NCI-H526 treated with DMSO at 0.1 percent for 48 hours (cell line): ENCODE data around the gene GSK3B.

Source experiments
- DNase-seq: peaks from one replicate; lab custom pipeline; 2025; lab: John Stamatoyannopoulos, UW

GSK3B gene

DNA sequence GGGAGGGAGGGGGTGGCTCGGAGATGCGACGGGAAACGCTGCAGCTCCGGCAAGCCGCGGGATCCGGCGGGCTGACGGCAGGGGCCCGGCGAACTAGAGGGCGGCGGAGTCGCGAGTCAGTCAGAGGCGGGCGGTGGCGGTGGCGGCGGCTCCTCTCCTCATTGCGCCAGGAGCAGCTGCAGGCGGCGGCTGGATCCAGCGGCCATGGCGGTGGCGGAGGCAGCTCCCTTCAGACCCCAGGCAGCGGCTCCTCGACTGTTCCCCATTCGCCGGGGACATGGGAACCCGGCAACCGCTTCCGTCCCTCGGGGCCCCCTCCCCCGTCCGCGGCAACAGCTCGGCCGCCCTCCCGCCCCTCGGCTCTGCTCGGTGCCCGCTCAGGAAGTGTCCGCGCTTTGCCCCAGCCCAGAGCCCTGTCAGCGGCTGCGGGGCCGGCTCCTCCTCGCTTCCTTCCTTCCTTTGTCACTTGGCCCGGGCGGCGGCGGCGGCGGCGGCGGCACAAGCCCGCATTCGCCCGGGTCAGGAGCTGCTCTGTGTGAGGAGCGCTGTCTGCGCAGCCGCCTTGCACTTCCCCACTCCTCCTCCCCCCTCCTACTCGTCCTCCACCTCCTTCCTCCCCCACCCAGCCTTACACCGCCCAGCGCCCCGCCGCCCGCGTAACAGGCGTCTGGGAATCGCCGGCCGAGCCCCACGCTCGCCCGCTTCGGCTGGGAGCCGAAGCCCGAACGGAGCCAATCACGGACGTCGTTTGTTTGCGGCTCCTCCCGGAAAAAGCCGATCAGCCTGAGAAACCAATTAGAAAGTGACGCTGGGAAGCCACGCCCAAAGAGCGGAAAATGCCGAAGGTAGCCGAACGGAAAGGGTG, at the start of gene GSK3B:
TSS of gene GSK3B (minus strand) at position 537 of the 865 bp plus-strand sequence. CDS start 1,013 bp downstream, outside the sequence.
- DNase-seq, result peak; percentile 66

DNA sequence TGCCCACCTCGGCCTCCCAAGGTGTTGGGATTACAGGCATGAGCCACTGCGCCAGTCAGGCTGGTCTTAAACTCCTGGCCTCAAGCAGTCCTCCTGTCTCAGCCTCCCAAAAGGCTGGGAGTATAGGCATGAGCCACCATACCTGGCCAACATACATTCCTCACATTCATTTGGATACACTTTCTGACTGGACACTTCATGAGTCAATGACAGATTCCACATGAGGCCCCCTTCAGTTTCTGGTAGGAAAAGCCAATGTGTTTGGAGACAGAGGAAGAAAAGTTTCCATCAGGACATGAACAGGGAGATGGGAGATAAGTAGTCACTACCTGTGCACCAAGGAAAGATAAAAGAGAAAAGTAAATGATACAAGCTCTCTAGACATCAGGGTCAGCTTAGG, 49.4 kb upstream of the GSK3B start:
- DNase-seq, result no peak

DNA sequence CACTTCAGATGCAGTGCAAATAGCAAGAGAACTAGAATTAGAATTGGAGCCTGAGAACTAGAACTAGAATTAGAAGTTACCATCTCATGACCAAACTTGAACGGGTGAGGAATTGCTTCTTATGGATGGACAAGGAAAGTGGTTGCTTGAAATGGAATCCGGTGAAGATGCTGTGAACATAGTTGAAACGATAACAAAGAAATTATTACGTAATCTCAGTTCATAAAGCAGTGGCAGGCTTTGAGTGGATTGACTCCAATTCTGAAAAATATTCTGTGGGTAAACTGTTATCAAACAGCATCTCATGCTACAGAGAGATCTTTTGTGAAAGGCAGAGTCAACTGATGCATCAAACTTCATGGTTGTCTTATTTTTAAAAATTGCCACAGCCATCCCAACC, 48.0 kb upstream of the GSK3B start:
- no peak for DNase-seq

DNA sequence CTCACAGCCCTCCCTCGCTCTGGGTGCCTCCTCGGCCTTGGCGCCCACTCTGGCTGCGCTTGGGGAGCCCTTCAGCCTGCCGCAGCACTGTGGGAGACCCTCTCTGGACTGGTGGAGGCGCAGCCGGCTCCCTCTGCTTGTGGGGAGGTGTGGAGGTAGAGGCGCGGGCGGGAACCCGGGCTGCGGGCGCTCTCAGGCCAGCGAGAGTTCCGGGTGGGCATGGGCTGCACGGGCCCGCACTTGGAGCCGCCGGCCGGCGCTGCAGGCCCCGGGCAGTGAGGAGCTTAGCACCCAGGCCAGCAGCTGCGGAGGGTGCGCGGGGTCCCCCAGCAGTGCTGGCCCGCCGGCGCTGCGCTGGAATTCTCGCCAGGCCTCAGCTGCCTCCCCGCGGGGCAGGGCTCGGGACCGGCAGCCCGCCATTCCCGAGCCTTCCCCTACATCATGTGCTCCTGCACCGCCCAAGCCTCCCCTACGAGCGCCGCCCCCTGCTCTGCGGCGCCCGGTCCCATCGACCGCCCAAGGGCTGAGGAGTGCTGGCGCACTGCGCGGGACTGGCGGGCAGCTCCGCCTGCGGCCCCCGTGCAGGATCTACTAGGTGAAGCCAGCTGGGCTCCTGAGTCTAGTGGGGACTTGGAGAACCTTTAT, 46.0 kb upstream of the GSK3B start:
- no peak for DNase-seq

DNA sequence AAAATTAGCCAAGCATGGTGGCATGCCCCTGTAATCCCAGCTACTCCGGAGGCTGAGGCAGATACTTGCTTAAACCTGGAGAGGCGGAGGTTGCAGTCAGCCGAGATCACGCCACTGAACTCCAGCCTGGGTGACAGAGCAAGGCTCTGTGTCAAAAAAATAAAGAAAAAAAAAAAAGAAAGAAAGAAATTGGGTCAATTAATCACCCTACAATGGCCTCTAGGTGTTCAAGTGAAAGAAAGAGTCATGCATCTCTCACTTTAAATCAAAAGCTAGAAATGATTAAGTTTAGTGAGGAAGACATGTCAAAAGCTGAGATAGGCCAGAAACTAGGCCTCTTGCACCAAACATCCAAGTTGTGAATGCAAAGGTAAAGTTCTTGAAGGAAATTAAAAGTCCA, 44.9 kb upstream of the GSK3B start:
- DNase-seq, result no peak

DNA sequence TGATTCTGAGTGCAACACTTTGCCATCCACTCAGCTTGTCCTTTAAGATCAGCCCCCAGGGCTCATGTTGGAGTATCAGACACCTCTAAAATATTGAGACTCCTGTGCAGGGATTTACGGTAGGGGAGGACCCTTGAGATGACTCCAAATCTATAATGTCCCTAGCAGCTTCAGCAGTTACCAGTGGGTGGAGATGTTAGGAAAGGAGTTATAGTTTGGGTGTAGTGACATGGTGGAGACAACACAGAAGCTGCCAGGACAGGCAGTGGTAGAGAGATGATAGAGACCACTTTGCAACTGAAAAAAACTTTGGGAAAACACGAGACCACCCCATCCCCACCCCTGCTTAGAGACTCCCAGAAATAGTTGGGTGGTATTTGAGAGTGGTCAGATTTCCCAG, 43.3 kb upstream of the GSK3B start:
- DNase-seq, result no peak

DNA sequence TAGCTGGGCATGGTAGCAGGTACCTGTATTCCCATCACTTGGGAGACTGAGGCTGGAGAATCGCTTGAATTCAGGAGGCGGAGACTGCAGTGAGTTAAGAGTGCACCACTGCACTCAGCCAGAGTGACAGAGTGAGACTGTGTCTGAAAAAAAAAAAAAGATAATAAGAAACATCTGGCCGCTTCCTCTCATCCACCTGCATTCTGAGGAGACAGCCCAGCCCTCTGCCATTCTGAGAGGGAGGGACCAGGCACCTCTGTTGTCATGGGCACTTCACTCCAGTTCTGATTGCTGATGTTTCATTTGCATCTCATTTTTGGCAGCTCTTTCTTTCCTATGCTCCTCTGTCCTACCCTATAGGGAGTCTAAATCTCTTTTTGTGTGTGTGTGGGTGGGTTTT, 36.4 kb upstream of the GSK3B start:
- DNase-seq, result no peak

DNA sequence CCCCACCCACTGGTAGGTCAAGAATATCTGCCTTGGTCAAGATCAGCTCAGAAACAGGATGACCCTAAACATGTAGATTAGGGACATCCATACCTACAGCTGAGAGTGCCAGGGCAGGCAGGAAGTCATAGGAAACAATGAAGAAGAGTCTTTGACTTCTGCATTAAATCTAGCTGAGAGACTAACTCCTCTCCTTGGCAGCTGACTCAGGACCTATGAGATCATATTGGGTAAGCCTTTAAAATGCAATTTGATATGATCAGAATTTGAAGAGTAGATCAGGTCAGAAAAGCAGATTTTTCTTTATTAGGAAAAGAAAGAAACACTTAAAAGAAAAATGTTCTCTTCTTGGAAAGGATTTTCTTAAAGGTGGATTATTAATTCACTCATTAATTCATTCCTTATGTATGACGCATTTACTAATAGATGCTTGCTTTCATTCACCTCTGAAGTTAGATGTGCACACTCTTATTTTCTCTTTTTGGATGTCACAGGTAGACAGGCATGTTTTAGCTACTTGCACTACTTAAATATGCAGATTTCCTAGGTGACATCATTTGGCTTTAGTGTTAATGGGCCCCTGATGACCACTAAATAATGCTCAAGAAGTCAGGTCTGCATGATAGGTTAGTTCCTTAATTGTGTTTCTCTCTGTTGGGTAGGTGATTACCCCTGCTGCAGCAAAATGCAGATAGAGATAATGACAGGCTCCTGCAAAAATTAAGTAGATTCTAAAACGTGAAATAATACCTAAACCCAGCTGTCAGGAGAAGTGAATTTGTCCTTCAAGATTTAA, 35.7 kb upstream of the GSK3B start:
- no peak for DNase-seq

DNA sequence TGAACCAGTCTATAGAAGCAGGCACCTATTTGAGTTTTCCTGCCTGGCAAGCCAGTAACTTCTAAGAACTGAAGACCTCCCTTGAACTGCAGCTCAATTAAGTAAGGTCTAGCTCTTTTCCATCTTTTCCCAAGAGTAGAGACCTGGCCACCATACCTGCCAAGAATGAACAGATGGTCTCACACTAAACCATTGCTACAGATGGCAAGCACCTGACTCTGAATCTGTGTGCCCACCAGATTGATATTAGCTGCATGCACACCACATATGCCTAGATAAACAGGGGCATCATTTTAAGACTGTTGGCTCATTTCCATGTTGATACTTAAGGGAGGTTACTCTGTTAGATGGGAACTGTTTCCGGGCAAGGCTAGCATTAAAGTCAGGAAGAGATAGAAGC, 34.8 kb upstream of the GSK3B start:
- no peak for DNase-seq

DNA sequence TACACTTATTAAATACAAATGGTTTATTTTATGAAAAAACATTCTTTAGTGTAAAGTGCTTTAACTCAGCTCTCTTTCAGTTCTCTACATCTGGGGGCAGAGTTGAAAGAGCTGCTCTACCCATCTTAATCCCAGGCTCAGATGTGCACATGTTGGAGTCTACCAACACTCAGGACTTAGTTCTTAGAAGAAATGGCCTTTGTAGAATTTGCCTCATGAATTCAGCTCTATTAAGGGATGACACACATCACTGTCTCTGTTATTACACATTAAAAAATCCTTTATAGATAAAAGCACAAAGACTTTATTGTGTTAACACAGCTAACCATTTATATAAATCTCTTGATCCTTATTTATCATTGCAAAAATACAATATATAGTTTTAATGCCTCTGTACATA, 31.7 kb upstream of the GSK3B start:
- DNase-seq, result no peak

DNA sequence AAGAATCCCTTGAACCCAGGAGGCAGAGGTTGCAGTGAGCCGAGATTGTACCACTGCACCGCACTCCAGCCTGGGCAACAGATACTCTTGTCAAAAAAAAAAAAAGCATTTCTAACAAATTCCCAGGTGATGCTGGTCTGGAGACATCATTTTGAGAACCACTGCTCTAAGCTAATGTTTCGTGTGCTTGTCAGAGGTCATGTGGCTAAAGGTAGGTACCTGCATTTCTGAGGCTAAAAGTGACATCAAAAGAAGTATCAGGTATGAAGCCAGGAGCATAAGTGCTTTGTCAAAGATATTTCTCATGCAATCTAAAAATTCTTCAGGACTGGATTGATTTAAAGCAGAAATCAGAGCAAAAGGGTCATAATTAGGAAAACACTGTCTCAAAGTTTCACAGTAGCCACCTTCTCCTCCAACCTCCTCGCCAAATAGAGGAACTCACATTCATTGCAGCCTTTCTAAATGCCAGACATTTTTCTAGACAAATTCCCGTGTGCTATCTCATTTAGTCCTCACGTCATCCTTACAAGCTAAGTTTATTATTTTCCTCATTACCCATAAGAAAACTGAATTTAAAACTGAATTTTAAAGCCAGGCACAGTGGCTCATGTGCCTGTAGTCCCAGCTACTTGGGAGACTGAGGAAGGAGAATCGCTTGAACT, 25.7 kb upstream of the GSK3B start:
- no peak for DNase-seq

DNA sequence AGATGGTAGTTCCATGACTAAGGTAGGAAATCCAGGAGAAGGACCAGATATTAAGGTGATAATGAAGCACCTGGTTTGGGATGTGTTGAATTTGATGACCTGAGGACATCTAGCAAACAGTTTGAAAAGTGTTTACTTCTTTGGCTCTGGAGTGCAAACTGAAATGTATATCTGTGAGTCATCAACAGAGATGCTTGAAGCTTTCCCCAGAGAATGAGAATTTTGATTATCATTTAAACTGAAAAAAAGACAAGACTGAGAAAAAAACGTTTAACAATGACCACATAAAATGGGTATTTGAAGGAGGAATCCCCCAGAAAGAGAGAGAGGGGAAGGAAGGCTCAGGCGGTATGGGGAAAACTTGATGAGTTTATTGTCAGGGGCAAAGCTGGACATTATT, 20.7 kb upstream of the GSK3B start:
- DNase-seq, result no peak

DNA sequence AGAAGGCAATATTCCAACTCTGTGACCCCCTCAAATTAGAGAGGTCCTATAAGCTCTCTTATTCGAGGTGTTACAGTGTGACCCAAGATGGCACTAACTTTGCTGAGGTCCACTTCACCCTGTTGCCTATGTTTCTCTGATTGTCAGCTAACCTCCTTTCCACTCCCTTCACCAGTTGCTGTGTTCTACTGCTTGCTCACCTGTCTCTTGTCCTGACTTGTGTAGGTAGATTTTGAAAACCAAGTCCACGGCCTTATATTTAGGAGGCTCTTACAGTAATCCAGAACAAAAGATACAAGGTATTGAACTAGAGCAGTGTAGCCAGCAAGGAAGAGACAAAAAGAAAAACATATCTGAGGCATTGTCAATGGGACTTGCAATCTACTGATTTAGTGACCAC, 20.1 kb upstream of the GSK3B start:
- no peak for DNase-seq

DNA sequence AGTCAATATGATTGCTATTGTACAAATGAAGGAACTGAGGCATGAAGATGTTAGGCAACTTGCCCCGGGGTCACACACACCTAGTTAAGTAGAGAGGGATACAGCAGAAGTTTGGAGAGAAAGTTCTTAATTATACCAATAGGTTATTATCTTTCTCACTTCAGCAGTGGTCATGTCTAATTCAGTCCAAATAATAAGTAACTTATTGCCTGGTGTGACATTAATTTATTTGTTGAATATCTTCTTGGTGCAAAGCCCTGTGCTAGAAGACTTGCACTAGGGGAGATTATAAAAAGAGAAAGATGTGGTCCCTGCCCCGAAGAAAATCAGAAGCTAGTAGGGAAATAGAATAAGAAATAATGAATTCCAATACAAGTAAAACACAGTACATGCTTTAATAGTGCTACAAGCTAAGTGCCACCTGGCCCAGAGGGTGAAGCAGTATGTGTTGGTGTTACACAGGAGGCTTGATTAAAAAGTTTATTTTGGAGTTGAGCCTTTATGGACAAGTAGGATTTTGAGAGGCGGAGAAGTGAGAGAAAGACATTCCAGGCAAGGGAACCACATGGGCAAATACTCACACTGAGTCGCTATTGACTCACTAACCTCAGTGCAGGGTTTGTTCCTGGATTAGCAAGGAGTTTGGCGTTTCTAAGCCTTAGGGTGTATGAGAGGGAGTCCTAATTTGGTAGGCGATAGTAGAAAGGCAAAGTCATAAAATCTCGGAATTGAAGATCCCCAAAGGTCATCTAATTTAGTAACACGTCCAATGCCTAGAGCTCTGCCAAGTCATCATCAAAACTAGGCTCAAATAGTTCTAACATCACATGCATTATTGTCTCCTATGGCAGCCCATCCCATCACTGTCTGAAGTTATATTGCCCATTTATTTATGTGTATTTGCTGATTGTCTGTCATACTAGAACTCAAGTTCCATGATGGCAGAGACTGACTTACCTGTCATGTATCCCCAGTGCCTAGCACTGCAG, 19.2 kb upstream of the GSK3B start:
- DNase-seq, result no peak

DNA sequence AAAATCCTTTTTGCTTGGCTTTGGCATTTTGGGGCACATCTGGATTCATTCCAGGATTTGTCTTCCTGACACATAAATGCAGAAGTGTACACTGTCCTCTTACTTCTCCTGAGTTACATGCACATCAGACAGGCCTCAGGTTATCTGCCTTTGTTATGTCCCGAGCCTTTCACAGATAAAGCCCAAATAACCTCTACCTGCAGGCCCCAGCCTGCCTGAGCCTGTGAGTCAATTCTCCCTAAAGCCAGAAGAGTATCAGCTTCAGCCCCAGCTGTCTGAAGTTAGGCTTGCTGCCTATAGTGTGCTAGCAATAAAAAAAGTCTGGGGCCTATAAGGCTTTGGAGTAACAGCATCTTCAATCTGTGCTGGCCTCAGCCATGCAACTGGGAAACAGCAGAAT, 17.7 kb upstream of the GSK3B start:
- no peak for DNase-seq

DNA sequence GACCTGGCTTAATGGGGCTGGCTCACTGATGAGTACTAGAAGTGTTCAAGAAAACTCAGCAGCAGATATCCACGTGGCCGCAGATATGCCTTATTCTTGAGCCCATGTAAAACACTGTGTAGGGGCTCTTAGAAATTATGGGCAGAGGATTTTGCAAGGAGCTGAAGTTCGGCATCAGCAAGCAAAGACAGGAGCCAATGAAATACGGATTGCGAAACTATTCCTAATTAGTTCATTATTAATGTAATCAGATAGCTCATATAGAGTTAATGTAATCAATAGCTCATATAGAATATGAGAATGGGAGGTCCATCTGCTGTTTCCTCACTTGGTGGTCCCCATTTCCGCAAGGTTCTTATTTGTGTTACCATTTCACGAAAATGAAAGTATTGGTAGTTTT, 9.0 kb upstream of the GSK3B start:
- no peak for DNase-seq

DNA sequence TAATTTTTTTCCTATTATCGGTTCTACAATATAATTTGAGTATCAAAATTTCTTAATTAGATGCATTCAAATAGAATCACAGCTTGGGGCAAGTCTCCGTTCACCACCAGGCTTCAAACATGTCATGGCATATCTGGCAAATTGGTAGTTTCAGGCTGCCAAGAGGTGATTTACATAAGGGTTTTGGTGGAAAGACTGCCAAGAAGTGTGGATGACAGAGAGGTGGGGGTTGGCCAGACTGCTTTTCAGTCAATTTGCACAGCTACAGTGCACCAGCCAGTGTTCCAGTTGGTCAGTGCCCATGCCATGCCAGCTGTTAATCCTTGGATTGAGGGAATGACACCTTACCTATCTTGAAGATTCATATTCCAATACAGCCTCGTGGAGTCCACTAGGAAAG, 8.4 kb upstream of the GSK3B start:
- no peak for DNase-seq

DNA sequence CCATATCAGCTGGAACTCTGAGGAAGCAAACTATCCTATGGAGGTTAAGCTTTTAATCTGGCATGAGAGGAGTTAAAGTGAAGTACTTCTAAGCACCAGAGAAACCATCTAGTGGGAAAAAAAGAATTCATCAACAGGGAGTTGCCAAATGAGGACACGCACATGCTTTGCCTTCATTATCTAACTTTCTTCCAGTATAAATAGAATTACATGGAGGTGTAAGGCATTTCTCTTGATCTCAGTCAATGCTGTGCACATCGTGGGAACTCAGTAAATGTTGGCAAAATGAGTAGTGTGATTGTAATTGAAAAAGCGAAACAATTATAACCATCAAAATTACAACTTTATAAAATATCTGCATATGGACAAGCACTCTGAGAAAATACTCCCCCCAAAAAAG, 8.0 kb upstream of the GSK3B start:
- no peak for DNase-seq

DNA sequence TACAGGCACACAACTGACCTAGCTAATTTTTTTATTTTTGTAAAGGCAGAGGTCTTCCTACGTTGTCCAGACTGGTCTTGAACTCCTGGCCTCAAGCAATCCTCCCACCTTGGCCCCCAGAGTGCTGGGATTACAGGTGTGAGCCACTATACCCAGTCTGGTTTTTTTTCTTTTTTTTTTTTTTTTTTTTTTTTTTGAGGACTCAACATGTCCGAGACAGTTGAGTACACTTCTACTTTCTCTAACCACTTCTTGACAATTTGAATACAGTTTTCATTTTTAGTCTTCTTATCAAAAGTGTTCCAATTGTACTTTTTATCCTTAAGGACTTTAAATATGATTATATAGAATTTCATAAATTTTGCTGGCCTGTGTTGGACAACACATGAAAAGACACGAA, 7.4 kb upstream of the GSK3B start:
- no peak for DNase-seq

DNA sequence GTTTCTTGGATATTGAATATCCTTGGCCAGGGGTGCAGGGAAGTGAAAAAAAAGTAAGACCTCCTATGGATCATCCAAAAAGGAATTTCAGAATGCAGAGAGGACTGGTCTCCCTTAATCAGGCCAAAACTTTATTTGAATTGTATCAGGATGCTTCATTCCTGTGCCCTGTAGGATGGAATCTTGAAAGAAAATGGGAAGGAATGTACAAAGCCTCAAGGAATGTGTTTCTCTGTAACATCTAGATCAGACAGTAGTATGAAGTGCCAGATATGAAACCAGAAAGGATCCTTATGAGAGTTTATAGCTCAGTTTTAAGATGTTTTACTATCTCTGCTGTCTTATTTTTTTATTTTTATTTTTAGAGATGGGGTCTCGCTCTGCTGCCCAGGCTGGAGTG, 6.5 kb upstream of the GSK3B start:
- no peak for DNase-seq

DNA sequence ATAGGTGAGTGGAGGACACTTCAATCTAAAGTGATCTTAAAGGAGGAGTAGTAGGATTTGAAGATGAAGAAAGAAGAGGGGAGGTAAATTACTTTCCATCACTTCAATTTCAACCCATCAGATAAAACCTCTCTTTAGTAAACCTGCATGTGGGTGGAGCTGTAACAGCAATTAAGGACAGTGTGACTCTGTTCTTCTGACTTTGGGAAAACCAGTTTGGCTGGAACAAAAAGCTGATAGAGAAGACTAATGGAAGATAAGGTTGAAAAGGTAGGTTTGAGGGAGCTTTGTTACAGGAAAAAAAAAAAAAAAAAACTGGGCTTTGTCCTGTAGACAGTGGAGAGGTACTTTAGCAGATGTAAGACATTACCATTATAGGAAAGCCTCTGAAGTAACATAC, 4.5 kb upstream of the GSK3B start:
- no peak for DNase-seq
